Stomach (tissue), 4 donors: Measurements from ENCODE around the gene URI1.

Experiments used
- CTCF ChIP-seq, 7 experiments: fragments of 450-650 bp in 4 of 7; fragments of 200-600 bp in 3 of 7; sonication (generic) in 3 of 7; IDR thresholded peaks; one replicate each; pipeline ENCODE4 v1.5.1; 2016 to 2019; ENCODE audit warnings: antibody characterized with exemption in 7 of 7, control low read depth in 2 of 7, mild to moderate bottlenecking in 1 of 7
- POLR2A ChIP-seq, 4 donors: fragments of 450-650 bp; IDR thresholded peaks; one replicate each; pipeline ENCODE4 v1.6.1; 2016; ENCODE audit warnings: antibody characterized with exemption in 4 of 4, control low read depth in 2 of 4, mild to moderate bottlenecking in 1 of 4, moderate library complexity in 1 of 4

GRCh38 chr19:30056580-30056979 is 114.5 kb downstream of the URI1 start:
- TF ChIP-seq CTCF (IDR thresholded peaks at IDR 0.05) (no peak), POLR2A (IDR thresholded peaks at IDR 0.05) (no peak)
